ENCODE results near the gene SHISAL2B.
"Not testable (repeated sequence)": the region's sequence is repeated elsewhere in the genome, so short reads cannot be mapped to it uniquely, and the experiment has no call there.

The SHISAL2B gene

GRCh38 chr5:64655596-64655995 is 34.7 kb upstream of the SHISAL2B start:
- no peak for DNase-seq (ENCODE audit: low read depth, low spot score)
- TF ChIP-seq CTCF (IDR thresholded peaks at IDR 0.05; ENCODE audit: low read depth, low read length), result no peak
- H3K4me3 ChIP-seq (ENCODE audit: low read depth, low read length), result no peak overlapping the region
- in situ Hi-C loops (cut with HindIII; ENCODE audit: low sequenced_read_pairs), result no loop called here

- H3K4me3 ChIP-seq (ENCODE audit: low read depth, low read length), result no peak overlapping the region
- DNase-seq (ENCODE audit: low read depth, low spot score), result no peak
- in situ Hi-C loops (cut with HindIII; ENCODE audit: low sequenced_read_pairs), result no loop called here
- no peak for TF ChIP-seq CTCF (IDR thresholded peaks at IDR 0.05; ENCODE audit: low read depth, low read length)
Measured at GRCh38 chr5:64659289-64659688, 31.0 kb upstream of the SHISAL2B start.

GRCh38 chr5:64663181-64663580 is 27.1 kb upstream of the SHISAL2B start:
- H3K4me3 ChIP-seq (ENCODE audit: low read depth, low read length); in situ Hi-C loops (cut with HindIII; ENCODE audit: low sequenced_read_pairs): not testable (repeated sequence)
- DNase-seq (ENCODE audit: low read depth, low spot score), result peak; percentile 3

GRCh38 chr5:64665243-64665642 is 25.1 kb upstream of the SHISAL2B start:
- no peak overlapping the region for H3K4me3 ChIP-seq (ENCODE audit: low read depth, low read length)
- no peak for DNase-seq (ENCODE audit: low read depth, low spot score)
- no peak for TF ChIP-seq CTCF (IDR thresholded peaks at IDR 0.05; ENCODE audit: low read depth, low read length)
- in situ Hi-C loops (cut with HindIII; ENCODE audit: low sequenced_read_pairs), result no loop called here

GRCh38 chr5:64666078-64666477 is 24.2 kb upstream of the SHISAL2B start:
- no peak overlapping the region for H3K4me3 ChIP-seq (ENCODE audit: low read depth, low read length)
- TF ChIP-seq CTCF (IDR thresholded peaks at IDR 0.05; ENCODE audit: low read depth, low read length), result no peak
- in situ Hi-C loops (cut with HindIII; ENCODE audit: low sequenced_read_pairs), result no loop called here
- DNase-seq (ENCODE audit: low read depth, low spot score), result peak; percentile 3

GRCh38 chr5:64667068-64667467 is 23.2 kb upstream of the SHISAL2B start:
- in situ Hi-C loops (cut with HindIII; ENCODE audit: low sequenced_read_pairs), result no loop called here
- TF ChIP-seq CTCF (IDR thresholded peaks at IDR 0.05; ENCODE audit: low read depth, low read length), result no peak
- H3K4me3 ChIP-seq (ENCODE audit: low read depth, low read length), result no peak overlapping the region
- no peak for DNase-seq (ENCODE audit: low read depth, low spot score)

GRCh38 chr5:64670277-64670676 is 20.0 kb upstream of the SHISAL2B start:
- in situ Hi-C loops (cut with HindIII; ENCODE audit: low sequenced_read_pairs), result no loop called here
- H3K4me3 ChIP-seq (ENCODE audit: low read depth, low read length), result no peak overlapping the region
- no peak for TF ChIP-seq CTCF (IDR thresholded peaks at IDR 0.05; ENCODE audit: low read depth, low read length)
- DNase-seq (ENCODE audit: low read depth, low spot score), result no peak
